SK-MEL-5 (cell line): ENCODE data around the gene GAGE10. TPM values are rescaled to one million over a fixed set of nuclear protein-coding genes. Genes with fewer than 3 reads are reported as not detected.

ENCODE experiments used
- total RNA-seq: library from RNA; depleted of rRNA; stranded (reverse); fragments of >200 nt; shearing (Covaris generic); gene quantifications from 2 replicates; pipeline ENCODE4 v1.2.3, GENCODE V29; 2014; rRNA removed

Gene GAGE10
- total RNA-seq, 1 experiment from 2014 or later: not detected

Other genes starting within 250 kb of the GAGE10 start
- 0.77 and 1.0 TPM in 2 replicates for gene CCDC120, start 244.6 kb upstream of the GAGE10 start, total RNA-seq
- 2.3 and 4.8 TPM in 2 replicates for gene PRAF2, start 229.6 kb upstream of the GAGE10 start, total RNA-seq
- 71.6 and 87.0 TPM in 2 replicates for gene WDR45, start 223.8 kb upstream of the GAGE10 start, total RNA-seq
- gene GPKOW, start 179.9 kb upstream of the GAGE10 start, total RNA-seq: 29.0 and 31.2 TPM in 2 replicates
- gene MAGIX, start 140.9 kb upstream of the GAGE10 start, total RNA-seq: 1.4 and 2.6 TPM in 2 replicates
- 8.1 and 9.1 TPM in 2 replicates for gene PLP2, start 131.7 kb upstream of the GAGE10 start, total RNA-seq
- gene PRICKLE3, start 117.3 kb upstream of the GAGE10 start, total RNA-seq: 21.1 and 24.8 TPM in 2 replicates
- gene SYP, start 103.5 kb upstream of the GAGE10 start, total RNA-seq: 72.1 and 73.0 TPM in 2 replicates
- gene CACNA1F, start 70.3 kb upstream of the GAGE10 start, total RNA-seq: not detected in 2 replicates
- 11.5 and 12.2 TPM in 2 replicates for gene CCDC22, start 68.2 kb upstream of the GAGE10 start, total RNA-seq
- gene FOXP3, start 38.9 kb upstream of the GAGE10 start, total RNA-seq: 0.21 and 0.24 TPM in 2 replicates
- 9.1 and 12.8 TPM in 2 replicates for gene PPP1R3F, start 33.9 kb upstream of the GAGE10 start, total RNA-seq
- gene GAGE12J, start 18.4 kb downstream of the GAGE10 start, total RNA-seq: 37.1 TPM in 1 of 2 replicates, not detected in the other
- 195 and 284 TPM in 2 replicates for gene GAGE13, start 27.9 kb downstream of the GAGE10 start, total RNA-seq
- not detected in 2 replicates for gene GAGE12C, start 228.5 kb downstream of the GAGE10 start, total RNA-seq
- gene GAGE12D, start 238.1 kb downstream of the GAGE10 start, total RNA-seq: not detected in 2 replicates
- 34.1 and 43.5 TPM in 2 replicates for gene GAGE12E, start 247.6 kb downstream of the GAGE10 start, total RNA-seq